Uterus (tissue), 4 donors: Measurements from ENCODE around the gene RIMKLB. TPM values are rescaled to one million over a fixed set of nuclear protein-coding genes. Genes with fewer than 3 reads are reported as not detected.

ENCODE experiments used
- DNase-seq, 2 donors: peaks; one replicate each; pipeline ENCODE4 v3.0.0-alpha.2; 2019 to 2020
- H3K27ac ChIP-seq, 2 donors: fragments of 200-600 bp; sonication (generic); 1 replicate in 1 of 2; 2 replicates in 1 of 2; pipeline ENCODE4 v1.5.1; 2016 to 2018
- H3K27me3 ChIP-seq, 2 donors: fragments of 200-600 bp; sonication (generic); one replicate each; pipeline ENCODE4 v1.5.1; 2018 to 2019; ENCODE audit warnings: control low read depth in 1 of 2
- H3K36me3 ChIP-seq, 2 donors: fragments of 200-600 bp; sonication (generic); one replicate each; pipeline ENCODE4 v1.5.1; 2019; ENCODE audit warnings: control low read depth in 1 of 2
- H3K4me1 ChIP-seq, 2 donors: fragments of 200-600 bp; sonication (generic); one replicate each; pipeline ENCODE4 v1.5.1; 2018 to 2019; ENCODE audit warnings: control low read depth in 1 of 2
- H3K4me3 ChIP-seq, 2 donors: fragments of 200-600 bp; sonication (generic); 1 replicate in 1 of 2; 2 replicates in 1 of 2; pipeline ENCODE4 v1.5.1; 2018 to 2019; ENCODE audit warnings: mild to moderate bottlenecking in 1 of 2
- H3K9me3 ChIP-seq, 2 donors: fragments of 200-600 bp; sonication (generic); one replicate each; pipeline ENCODE4 v1.5.1; 2019; ENCODE audit warnings: control low read depth in 1 of 2
- POLR2A ChIP-seq, 2 donors: fragments of 450-650 bp; IDR thresholded peaks; one replicate each; pipeline ENCODE4 v1.6.1; 2016; ENCODE audit warnings: antibody characterized with exemption in 2 of 2, mild to moderate bottlenecking in 1 of 2, moderate library complexity in 1 of 2
- intact Hi-C: fragments of 100-400 bp; cut with DNase I; formaldehyde crosslinking; loops from one replicate; pipeline ENCODE4 v1.15.1; 2023; ENCODE audit warnings: low total_unique reads
- total RNA-seq, 4 donors: library from RNA; depleted of rRNA in 3 of 4; stranded (reverse); fragments of >200 nt in 3 of 4; gene quantifications; one replicate each; pipeline versions ENCODE4 v1.1.0 to v1.2.4, GENCODE V29; 2014 to 2023
- TF ChIP-seq, protein P1 (sequence below), 4 experiments: fragments of 200-600 bp in 2 of 4; fragments of 450-650 bp in 2 of 4; sonication (generic) in 2 of 4; IDR thresholded peaks; one replicate each; pipeline ENCODE4 v1.5.1; 2016 to 2019; ENCODE audit warnings: antibody characterized with exemption in 4 of 4, mild to moderate bottlenecking in 2 of 4, moderate library complexity in 1 of 4
- donor health status: DM: yes; HTN: yes; CAD: no.

RIMKLB gene
- total RNA-seq, 4 donors from 2014 or later: 25.6 to 155 (median 93.4) TPM

DNA sequence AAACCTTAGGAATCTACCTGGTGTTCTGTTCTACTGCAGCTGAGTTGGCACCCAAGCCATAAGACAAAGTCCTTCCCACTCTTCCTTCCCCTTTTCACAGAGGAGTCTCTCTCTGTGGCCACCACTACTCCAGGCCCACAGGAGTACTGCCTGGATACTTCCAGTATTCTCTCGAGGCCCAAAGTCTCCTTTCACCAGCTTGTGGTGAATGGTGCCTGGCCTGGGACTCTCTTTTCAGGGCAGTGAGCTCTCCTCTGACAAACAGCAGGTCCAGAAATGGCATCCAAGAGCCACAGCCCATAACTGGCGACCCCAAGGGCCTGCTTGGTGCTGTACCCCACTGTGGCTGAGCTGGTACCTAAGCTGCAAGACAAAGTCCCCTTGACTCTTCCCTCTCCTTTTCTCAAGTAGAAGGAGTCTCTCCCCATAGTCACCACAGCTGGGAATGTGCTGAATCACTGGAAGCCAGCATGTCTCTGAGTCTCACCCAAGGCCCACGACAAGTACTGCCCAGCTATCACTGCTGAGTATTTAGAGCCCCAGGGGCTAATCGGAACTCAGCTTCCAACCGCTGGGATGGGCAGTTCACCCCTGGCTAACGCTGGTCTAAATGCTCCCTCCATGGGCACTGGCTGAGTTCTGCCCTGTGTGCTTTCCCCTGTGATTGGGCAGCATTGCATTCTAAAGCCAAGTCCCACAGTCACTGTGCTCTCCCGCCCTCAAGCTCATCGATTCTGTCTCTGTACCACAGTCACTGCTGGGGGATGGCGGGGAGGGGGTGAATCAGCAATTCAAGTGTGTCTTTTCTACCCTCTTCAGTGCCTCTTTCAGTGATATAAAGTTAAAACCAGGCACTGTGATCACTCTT is 130.7 kb downstream of the RIMKLB start:
- Histone ChIP-seq H3K27ac (no peak overlapping the region), H3K36me3 (no peaks in the 10 kb centered on the region), H3K4me3 (no peak overlapping the region), H3K27me3 (no peaks in the 10 kb centered on the region), H3K9me3 (no peaks in the 10 kb centered on the region), H3K4me1 (no peaks in the 10 kb centered on the region)
- TF ChIP-seq, protein P1, sequence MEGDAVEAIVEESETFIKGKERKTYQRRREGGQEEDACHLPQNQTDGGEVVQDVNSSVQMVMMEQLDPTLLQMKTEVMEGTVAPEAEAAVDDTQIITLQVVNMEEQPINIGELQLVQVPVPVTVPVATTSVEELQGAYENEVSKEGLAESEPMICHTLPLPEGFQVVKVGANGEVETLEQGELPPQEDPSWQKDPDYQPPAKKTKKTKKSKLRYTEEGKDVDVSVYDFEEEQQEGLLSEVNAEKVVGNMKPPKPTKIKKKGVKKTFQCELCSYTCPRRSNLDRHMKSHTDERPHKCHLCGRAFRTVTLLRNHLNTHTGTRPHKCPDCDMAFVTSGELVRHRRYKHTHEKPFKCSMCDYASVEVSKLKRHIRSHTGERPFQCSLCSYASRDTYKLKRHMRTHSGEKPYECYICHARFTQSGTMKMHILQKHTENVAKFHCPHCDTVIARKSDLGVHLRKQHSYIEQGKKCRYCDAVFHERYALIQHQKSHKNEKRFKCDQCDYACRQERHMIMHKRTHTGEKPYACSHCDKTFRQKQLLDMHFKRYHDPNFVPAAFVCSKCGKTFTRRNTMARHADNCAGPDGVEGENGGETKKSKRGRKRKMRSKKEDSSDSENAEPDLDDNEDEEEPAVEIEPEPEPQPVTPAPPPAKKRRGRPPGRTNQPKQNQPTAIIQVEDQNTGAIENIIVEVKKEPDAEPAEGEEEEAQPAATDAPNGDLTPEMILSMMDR (IDR thresholded peaks at IDR 0.05): no peak
- TF ChIP-seq POLR2A (IDR thresholded peaks at IDR 0.05): no peak
- DNase-seq: no peak
- intact Hi-C loops: loop anchor here (10.0 kb wide), 1 partner anchor 154 kb away; no protein-coding TSS in a partner anchor

DNA sequence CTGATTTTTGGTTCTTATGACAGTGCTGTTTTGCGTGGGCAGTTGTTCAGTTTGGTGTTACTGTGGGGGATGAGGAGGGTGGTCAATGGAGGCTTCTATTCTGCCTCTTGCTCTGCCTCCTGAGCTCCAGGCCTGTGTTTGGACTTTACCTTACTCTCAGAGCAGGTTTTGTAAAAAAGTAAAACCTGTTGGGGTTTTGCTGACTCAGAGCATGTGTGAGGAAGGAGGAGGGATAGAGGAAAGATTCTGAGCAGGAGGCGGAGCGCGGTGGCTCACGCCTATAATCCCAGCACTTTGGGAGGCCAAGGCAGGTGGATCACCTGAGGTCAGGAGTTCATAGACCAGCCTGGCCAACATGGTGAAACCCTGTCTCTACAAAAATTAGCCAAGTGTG is 131.3 kb downstream of the RIMKLB start:
- DNase-seq: no peak
- Histone ChIP-seq H3K4me3 (no peak overlapping the region), H3K27ac (no peak overlapping the region), H3K4me1 (no peaks in the 10 kb centered on the region), H3K27me3 (no peaks in the 10 kb centered on the region), H3K9me3 (no peaks in the 10 kb centered on the region), H3K36me3 (no peaks in the 10 kb centered on the region)
- TF ChIP-seq, protein P1 (IDR thresholded peaks at IDR 0.05): no peak
- no peak for TF ChIP-seq POLR2A (IDR thresholded peaks at IDR 0.05)
- intact Hi-C loops: loop anchor here (10.0 kb wide), 1 partner anchor 154 kb away; no protein-coding TSS in a partner anchor

DNA sequence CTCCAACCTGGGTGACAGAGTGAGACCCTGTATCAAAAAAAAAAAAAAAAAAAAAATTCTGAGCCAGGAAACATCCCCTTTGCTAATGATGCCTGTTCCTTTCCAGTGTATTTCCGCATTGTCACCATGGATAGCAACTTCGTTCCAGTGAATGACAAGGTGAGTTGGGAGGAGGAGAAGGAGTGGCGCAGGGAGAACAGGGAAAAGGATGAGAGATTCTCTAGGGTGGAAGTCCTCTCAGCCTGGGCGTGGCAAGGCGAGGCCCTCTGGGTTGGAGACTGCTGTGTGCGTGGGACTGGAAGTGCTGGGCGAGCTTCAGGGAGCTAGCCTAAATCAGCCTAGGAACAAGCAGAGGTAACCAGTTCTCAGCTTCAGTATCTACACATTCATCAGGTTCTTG is 131.8 kb downstream of the RIMKLB start:
- no peak for DNase-seq
- Histone ChIP-seq H3K4me1 (no peaks in the 10 kb centered on the region), H3K36me3 (no peaks in the 10 kb centered on the region), H3K27ac (no peak overlapping the region), H3K9me3 (no peaks in the 10 kb centered on the region), H3K4me3 (no peak overlapping the region), H3K27me3 (no peaks in the 10 kb centered on the region)
- intact Hi-C loops: loop anchor here (10.0 kb wide), 1 partner anchor 155 kb away; no protein-coding TSS in a partner anchor
- TF ChIP-seq, protein P1 (IDR thresholded peaks at IDR 0.05): no peak
- no peak for TF ChIP-seq POLR2A (IDR thresholded peaks at IDR 0.05)

DNA sequence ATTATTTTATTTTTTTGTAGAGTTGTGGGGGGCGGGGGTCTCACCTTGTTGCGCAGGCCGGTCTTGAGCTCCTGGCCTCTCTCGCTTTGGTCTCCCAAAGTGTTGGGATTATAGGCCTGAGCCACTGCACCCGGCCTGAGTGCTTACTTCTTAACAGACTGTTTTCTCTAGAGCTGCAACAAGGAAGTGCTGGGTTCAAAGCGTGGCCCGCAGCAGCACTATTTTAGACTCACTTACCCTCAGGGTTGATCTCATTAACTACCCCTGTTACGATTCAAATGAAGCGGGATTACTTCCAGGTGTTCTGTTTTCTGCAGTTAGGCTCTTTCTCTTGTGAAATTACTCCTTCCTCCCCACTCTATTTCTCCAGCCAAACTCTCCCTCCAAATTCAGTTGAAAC is 133.3 kb downstream of the RIMKLB start:
- TF ChIP-seq POLR2A (IDR thresholded peaks at IDR 0.05): no peak
- TF ChIP-seq, protein P1 (IDR thresholded peaks at IDR 0.05): no peak
- intact Hi-C loops: no loop called here
- no peaks in the 10 kb centered on the region for H3K9me3 ChIP-seq
- H3K27ac ChIP-seq: no peak overlapping the region
- H3K36me3 ChIP-seq: no peaks in the 10 kb centered on the region
- H3K4me3 ChIP-seq: no peak overlapping the region
- no peaks in the 10 kb centered on the region for H3K4me1 ChIP-seq
- no peak for DNase-seq
- no peaks in the 10 kb centered on the region for H3K27me3 ChIP-seq

DNA sequence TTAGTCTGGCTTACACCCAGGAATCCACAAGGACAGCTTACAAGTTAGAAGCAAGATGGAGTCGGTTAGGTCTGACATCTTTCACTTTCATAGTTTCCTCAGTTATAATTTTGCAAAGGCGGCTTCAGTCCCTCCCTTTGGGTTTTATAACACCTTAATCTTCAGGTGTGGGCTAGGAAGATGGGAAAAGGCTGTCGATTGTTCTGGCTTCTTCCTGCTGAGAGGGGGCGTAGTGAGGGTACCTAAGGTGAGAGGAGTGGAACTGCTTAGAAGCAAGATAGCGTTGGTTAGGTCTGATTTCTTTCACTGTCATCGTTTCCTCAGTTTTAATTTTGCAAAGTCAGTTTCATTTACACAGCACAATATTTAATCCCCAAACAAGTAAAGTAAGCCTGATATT is 134.7 kb downstream of the RIMKLB start:
- no peak overlapping the region for H3K27ac ChIP-seq
- H3K4me1 ChIP-seq: no peaks in the 10 kb centered on the region
- no peaks in the 10 kb centered on the region for H3K27me3 ChIP-seq
- intact Hi-C loops: no loop called here
- no peak overlapping the region for H3K4me3 ChIP-seq
- TF ChIP-seq, protein P1 (IDR thresholded peaks at IDR 0.05): no peak
- TF ChIP-seq POLR2A (IDR thresholded peaks at IDR 0.05): no peak
- DNase-seq: no peak
- H3K9me3 ChIP-seq: no peaks in the 10 kb centered on the region
- H3K36me3 ChIP-seq: no peaks in the 10 kb centered on the region
